Osteocyte (in vitro differentiated cells): Measurements from ENCODE around the gene POFUT2. TPM values are rescaled to one million over a fixed set of nuclear protein-coding genes. Genes with fewer than 3 reads are reported as not detected.

Source experiments
- DNase-seq: peaks from one replicate; pipeline ENCODE4 v3.0.0; 2021; ENCODE audit warnings: mixed read lengths; ENCODE audit not compliant: unreplicated experiment; ENCODE audit errors: extremely low spot score
- H3K27ac Mint-ChIP-seq: one replicate; pipeline ENCODE4 v1.8.0; 2021; ENCODE audit warnings: mild to moderate bottlenecking, mixed read lengths; ENCODE audit not compliant: unreplicated experiment
- H3K27me3 Mint-ChIP-seq: one replicate; pipeline ENCODE4 v1.8.0; 2021; ENCODE audit warnings: mixed read lengths; ENCODE audit not compliant: unreplicated experiment
- H3K36me3 Mint-ChIP-seq: one replicate; pipeline ENCODE4 v1.8.0; 2021; ENCODE audit warnings: mixed read lengths; ENCODE audit not compliant: unreplicated experiment
- H3K4me1 Mint-ChIP-seq: one replicate; pipeline ENCODE4 v1.8.0; 2021; ENCODE audit warnings: mixed read lengths; ENCODE audit not compliant: unreplicated experiment
- H3K4me3 Mint-ChIP-seq: one replicate; pipeline ENCODE4 v1.8.0; 2021; ENCODE audit warnings: mild to moderate bottlenecking, moderate library complexity, mixed read lengths; ENCODE audit not compliant: unreplicated experiment
- H3K9me3 Mint-ChIP-seq: one replicate; pipeline ENCODE4 v1.8.0; 2021; ENCODE audit warnings: mixed read lengths; ENCODE audit not compliant: unreplicated experiment
- total RNA-seq: library from RNA; stranded (reverse); gene quantifications from 2 replicates; pipeline ENCODE4 v1.2.1, GENCODE V29; 2021
- TF ChIP-seq, protein P1 (sequence below): fragments of 200-600 bp; sonication (generic); IDR thresholded peaks from 2 replicates; pipeline ENCODE4 v1.5.0; 2021; ENCODE audit warnings: antibody characterized with exemption, mild to moderate bottlenecking, moderate library complexity

POFUT2 gene
- total RNA-seq, 1 donor from 2014 or later = 62.7 TPM

DNA sequence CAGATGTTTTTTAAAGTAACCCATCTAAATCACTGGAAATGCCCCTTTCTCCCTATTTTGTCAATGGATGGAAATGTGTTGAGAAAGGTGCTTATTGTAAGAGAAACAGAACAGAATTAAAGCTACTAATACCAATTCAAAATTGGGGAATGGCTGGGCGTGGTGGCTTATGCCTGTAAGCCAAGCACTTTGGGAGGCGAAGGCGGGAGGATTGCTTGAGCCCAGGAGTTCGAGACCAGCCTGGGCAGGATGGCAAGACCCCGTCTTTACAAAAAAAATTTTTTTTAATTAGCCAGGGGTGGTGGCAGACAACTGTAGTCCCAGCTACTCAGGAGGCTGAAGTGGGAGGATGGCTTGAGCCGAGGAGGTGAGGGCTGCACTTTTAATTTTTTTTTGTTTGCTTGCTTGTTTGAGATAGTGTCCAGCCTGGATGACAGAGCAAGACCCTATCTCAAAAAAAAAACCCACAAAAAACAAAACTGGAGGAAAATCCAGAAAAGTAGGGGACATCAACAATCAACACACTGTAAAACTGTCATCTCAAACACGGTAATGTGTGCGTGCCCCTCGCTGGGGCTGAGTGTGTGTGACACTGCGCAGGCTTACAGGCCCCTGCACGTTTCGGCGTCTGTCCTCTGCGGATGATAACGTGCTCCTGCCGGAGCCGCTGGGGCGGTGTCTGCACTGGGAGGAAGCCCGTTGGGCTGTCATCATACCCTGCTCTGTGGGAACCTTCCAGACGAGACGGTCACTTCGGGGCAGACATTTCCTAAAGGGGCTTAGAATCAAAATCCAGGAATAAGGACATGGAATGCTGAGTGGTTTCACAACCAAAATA lies 11.6 kb upstream of the POFUT2 start:
- Mint-ChIP-seq H3K4me3 (no peak overlapping the region), H3K36me3 (peaks cover 5% of the 10 kb centered on the region), H3K9me3 (peaks cover 5% of the 10 kb centered on the region)

GRCh38 chr21:45297869-45298268 lies 10.2 kb upstream of the POFUT2 start:
- no peak for DNase-seq
- H3K4me3 Mint-ChIP-seq = no peak overlapping the region
- TF ChIP-seq, protein P1, sequence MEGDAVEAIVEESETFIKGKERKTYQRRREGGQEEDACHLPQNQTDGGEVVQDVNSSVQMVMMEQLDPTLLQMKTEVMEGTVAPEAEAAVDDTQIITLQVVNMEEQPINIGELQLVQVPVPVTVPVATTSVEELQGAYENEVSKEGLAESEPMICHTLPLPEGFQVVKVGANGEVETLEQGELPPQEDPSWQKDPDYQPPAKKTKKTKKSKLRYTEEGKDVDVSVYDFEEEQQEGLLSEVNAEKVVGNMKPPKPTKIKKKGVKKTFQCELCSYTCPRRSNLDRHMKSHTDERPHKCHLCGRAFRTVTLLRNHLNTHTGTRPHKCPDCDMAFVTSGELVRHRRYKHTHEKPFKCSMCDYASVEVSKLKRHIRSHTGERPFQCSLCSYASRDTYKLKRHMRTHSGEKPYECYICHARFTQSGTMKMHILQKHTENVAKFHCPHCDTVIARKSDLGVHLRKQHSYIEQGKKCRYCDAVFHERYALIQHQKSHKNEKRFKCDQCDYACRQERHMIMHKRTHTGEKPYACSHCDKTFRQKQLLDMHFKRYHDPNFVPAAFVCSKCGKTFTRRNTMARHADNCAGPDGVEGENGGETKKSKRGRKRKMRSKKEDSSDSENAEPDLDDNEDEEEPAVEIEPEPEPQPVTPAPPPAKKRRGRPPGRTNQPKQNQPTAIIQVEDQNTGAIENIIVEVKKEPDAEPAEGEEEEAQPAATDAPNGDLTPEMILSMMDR = no peak
- H3K27me3 Mint-ChIP-seq = no peaks in the 10 kb centered on the region
- H3K4me1 Mint-ChIP-seq = peaks cover 89% of the 10 kb centered on the region
- H3K27ac Mint-ChIP-seq = peak overlapping the region; percentile 23
- H3K36me3 Mint-ChIP-seq = peaks cover 5% of the 10 kb centered on the region
- H3K9me3 Mint-ChIP-seq = peaks cover 5% of the 10 kb centered on the region

More for the DNA sequence above, 11.6 kb upstream of the POFUT2 start:
- Mint-ChIP-seq H3K27ac (peak overlapping the region; percentile 80), H3K27me3 (no peaks in the 10 kb centered on the region), H3K4me1 (peaks cover 77% of the 10 kb centered on the region)
- DNase-seq = no peak
- TF ChIP-seq, protein P1 = no peak

- DNase-seq = peak; percentile 30
- Mint-ChIP-seq H3K4me1 (peaks cover 94% of the 10 kb centered on the region), H3K27ac (peak overlapping the region; percentile 23), H3K36me3 (peaks cover 5% of the 10 kb centered on the region), H3K4me3 (no peak overlapping the region), H3K27me3 (no peaks in the 10 kb centered on the region), H3K9me3 (peaks cover 5% of the 10 kb centered on the region)
- TF ChIP-seq, protein P1 = no peak
Observed at GRCh38 chr21:45297329-45297728, 9.6 kb upstream of the POFUT2 start.

DNA sequence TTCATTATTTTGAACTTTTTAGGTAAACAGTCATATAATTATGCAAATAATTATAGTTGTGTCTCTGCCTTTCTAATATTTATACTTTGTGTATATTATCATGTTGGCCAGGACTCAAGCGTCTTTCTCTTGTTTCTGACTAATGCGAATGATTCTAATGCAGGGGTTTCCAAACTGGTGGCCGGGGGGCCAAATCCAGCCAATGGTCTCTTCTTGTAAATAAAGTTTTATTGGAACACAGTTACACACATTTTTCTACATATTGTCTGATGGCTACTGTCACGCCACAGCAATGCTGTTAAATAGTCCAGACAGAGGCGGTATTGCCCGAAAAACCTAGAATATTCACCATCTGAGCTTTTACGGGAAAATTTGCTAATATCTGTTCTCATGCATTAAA lies 8.9 kb upstream of the POFUT2 start:
- peak overlapping the region; percentile 99 for H3K27ac Mint-ChIP-seq
- peaks cover 5% of the 10 kb centered on the region for H3K9me3 Mint-ChIP-seq
- DNase-seq = no peak
- H3K4me3 Mint-ChIP-seq = no peak overlapping the region
- H3K4me1 Mint-ChIP-seq = peaks cover 90% of the 10 kb centered on the region
- peaks cover 5% of the 10 kb centered on the region for H3K36me3 Mint-ChIP-seq
- no peaks in the 10 kb centered on the region for H3K27me3 Mint-ChIP-seq
- TF ChIP-seq, protein P1 = no peak

DNA sequence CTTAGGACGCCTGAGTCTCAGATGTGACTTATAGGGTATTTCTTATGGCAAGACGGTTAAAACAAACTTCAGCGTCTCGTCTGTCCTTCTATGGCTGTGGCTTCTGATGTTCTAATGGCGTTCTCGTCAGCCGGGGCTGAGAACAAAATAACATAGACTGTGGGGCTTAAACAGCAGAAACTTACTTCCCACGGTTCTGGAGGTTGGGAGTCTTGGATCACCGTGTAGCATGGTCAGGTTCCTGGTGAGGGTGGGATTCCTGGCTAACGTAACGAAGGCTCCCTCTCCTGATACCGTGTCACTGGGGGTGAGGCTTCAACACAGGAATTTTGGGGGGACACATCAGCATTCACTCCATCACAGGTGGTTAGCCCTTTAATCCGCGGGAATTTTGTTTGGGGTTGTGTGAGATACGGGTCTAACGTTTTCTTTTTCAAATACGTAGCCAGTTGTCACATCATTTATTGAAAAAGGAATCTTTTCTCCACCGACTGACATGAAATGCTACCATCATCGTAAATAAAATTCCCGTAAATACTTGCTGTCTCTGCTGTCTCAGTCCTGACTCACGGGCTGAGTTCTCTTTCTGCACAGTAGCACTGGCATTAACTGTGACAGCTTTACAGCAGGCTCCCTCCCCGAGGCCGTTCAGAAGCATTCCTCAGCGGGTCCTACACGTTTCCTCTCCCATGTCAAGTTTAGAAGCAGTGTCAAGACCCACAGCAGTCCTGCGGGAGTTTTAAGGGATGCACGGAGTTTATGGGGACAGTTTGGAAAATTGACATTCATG lies 8.1 kb upstream of the POFUT2 start:
- peak; percentile 83 for DNase-seq
- Mint-ChIP-seq H3K36me3 (peaks cover 7% of the 10 kb centered on the region), H3K4me3 (peak overlapping the region; percentile 4), H3K9me3 (peaks cover 5% of the 10 kb centered on the region), H3K4me1 (peaks cover 84% of the 10 kb centered on the region), H3K27ac (peak overlapping the region; percentile 99), H3K27me3 (no peaks in the 10 kb centered on the region)
- TF ChIP-seq, protein P1 = no peak
